IPS-15b (cell line): ENCODE results near the gene RGR.

Source experiments
- H3K27me3 ChIP-seq: one replicate; pipeline ENCODE4 v1.6.1; 2013; ENCODE audit warnings: low read length; ENCODE audit not compliant: control insufficient read depth, insufficient read depth
- H3K36me3 ChIP-seq: one replicate; pipeline ENCODE4 v1.6.1; 2013; ENCODE audit warnings: low read length; ENCODE audit not compliant: control insufficient read depth, insufficient read depth
- H3K4me1 ChIP-seq: one replicate; pipeline ENCODE4 v1.6.1; 2013; ENCODE audit warnings: mild to moderate bottlenecking, low read length; ENCODE audit not compliant: control insufficient read depth, insufficient read depth
- H3K4me3 ChIP-seq: one replicate; pipeline ENCODE4 v1.5.1; 2013; ENCODE audit warnings: low read depth, low read length
- H3K9ac ChIP-seq: one replicate; pipeline ENCODE4 v1.6.1; 2013; ENCODE audit warnings: low read depth, mild to moderate bottlenecking, low read length
- H3K9me3 ChIP-seq: one replicate; pipeline ENCODE4 v1.6.1; 2013; ENCODE audit warnings: mild to moderate bottlenecking, low read length; ENCODE audit not compliant: control insufficient read depth, insufficient read depth

RGR gene

GRCh38 chr10:84224411-84225028 is 20.3 kb upstream of the RGR start:
- Histone ChIP-seq H3K4me3 (no peak overlapping the region), H3K9ac (no peak overlapping the region), H3K4me1 (no peaks in the 10 kb centered on the region), H3K9me3 (no peaks in the 10 kb centered on the region), H3K36me3 (no peaks in the 10 kb centered on the region), H3K27me3 (no peaks in the 10 kb centered on the region)

- H3K9me3 ChIP-seq, result no peaks in the 10 kb centered on the region
- H3K4me1 ChIP-seq, result no peaks in the 10 kb centered on the region
Observed at GRCh38 chr10:84225427-84226173, 19.3 kb upstream of the RGR start, which contains the start of gene LRIT2. Gene LRIT2 (minus strand): TSS chr10:84225544. CDS start chr10:84225520, 24 bp downstream.

GRCh38 chr10:84226616-84227015 is 18.2 kb upstream of the RGR start:
- Histone ChIP-seq H3K36me3 (no peaks in the 10 kb centered on the region), H3K4me1 (no peaks in the 10 kb centered on the region), H3K9ac (no peak overlapping the region), H3K27me3 (no peaks in the 10 kb centered on the region), H3K9me3 (no peaks in the 10 kb centered on the region), H3K4me3 (no peak overlapping the region)

More at GRCh38 chr10:84225427-84226173, 19.3 kb upstream of the RGR start, which contains the start of gene LRIT2:
- Histone ChIP-seq H3K36me3 (no peaks in the 10 kb centered on the region), H3K9ac (no peak within 1 kb of the TSS), H3K27me3 (no peaks in the 10 kb centered on the region), H3K4me3 (no peak within 1 kb of the TSS)

- no peak overlapping the region for H3K9ac ChIP-seq
Observed at GRCh38 chr10:84227810-84228209, 17.0 kb upstream of the RGR start.

GRCh38 chr10:84230359-84230758 is 14.5 kb upstream of the RGR start:
- H3K9me3 ChIP-seq, result no peaks in the 10 kb centered on the region
- H3K4me1 ChIP-seq, result no peaks in the 10 kb centered on the region
- H3K4me3 ChIP-seq, result no peak overlapping the region
- no peak overlapping the region for H3K9ac ChIP-seq
- no peaks in the 10 kb centered on the region for H3K27me3 ChIP-seq
- H3K36me3 ChIP-seq, result no peaks in the 10 kb centered on the region

More at GRCh38 chr10:84227810-84228209, 17.0 kb upstream of the RGR start:
- Histone ChIP-seq H3K36me3 (no peaks in the 10 kb centered on the region), H3K4me1 (no peaks in the 10 kb centered on the region), H3K9me3 (no peaks in the 10 kb centered on the region), H3K27me3 (no peaks in the 10 kb centered on the region), H3K4me3 (no peak overlapping the region)

- Histone ChIP-seq H3K4me1 (no peaks in the 10 kb centered on the region), H3K9ac (no peak overlapping the region), H3K27me3 (peaks cover 8% of the 10 kb centered on the region), H3K36me3 (no peaks in the 10 kb centered on the region), H3K4me3 (no peak overlapping the region), H3K9me3 (no peaks in the 10 kb centered on the region)
Observed at GRCh38 chr10:84232376-84232775, 12.5 kb upstream of the RGR start.

- H3K9me3 ChIP-seq, result no peaks in the 10 kb centered on the region
- H3K36me3 ChIP-seq, result no peaks in the 10 kb centered on the region
- no peak overlapping the region for H3K4me3 ChIP-seq
- no peaks in the 10 kb centered on the region for H3K4me1 ChIP-seq
- peaks cover 18% of the 10 kb centered on the region for H3K27me3 ChIP-seq
- no peak overlapping the region for H3K9ac ChIP-seq
Observed at GRCh38 chr10:84233940-84234339, 10.9 kb upstream of the RGR start.

GRCh38 chr10:84234479-84234878 is 10.4 kb upstream of the RGR start:
- H3K4me3 ChIP-seq, result no peak overlapping the region
- H3K9ac ChIP-seq, result no peak overlapping the region
- H3K4me1 ChIP-seq, result no peaks in the 10 kb centered on the region
- no peaks in the 10 kb centered on the region for H3K36me3 ChIP-seq
- H3K27me3 ChIP-seq, result peaks cover 21% of the 10 kb centered on the region
- no peaks in the 10 kb centered on the region for H3K9me3 ChIP-seq

GRCh38 chr10:84235096-84235495 is 9.8 kb upstream of the RGR start:
- Histone ChIP-seq H3K9me3 (no peaks in the 10 kb centered on the region), H3K36me3 (no peaks in the 10 kb centered on the region)

GRCh38 chr10:84236807-84237198 is 8.1 kb upstream of the RGR start:
- Histone ChIP-seq H3K9me3 (no peaks in the 10 kb centered on the region), H3K4me1 (no peaks in the 10 kb centered on the region), H3K27me3 (peaks cover 21% of the 10 kb centered on the region), H3K4me3 (no peak overlapping the region), H3K9ac (no peak overlapping the region), H3K36me3 (no peaks in the 10 kb centered on the region)

More at GRCh38 chr10:84235096-84235495, 9.8 kb upstream of the RGR start:
- Histone ChIP-seq H3K4me3 (no peak overlapping the region), H3K4me1 (no peaks in the 10 kb centered on the region), H3K27me3 (peaks cover 21% of the 10 kb centered on the region), H3K9ac (no peak overlapping the region)

- no peak overlapping the region for H3K4me3 ChIP-seq
- H3K27me3 ChIP-seq, result peaks cover 21% of the 10 kb centered on the region
- H3K36me3 ChIP-seq, result no peaks in the 10 kb centered on the region
- no peaks in the 10 kb centered on the region for H3K9me3 ChIP-seq
- no peak overlapping the region for H3K9ac ChIP-seq
- no peaks in the 10 kb centered on the region for H3K4me1 ChIP-seq
Observed at GRCh38 chr10:84237199-84238051, 7.4 kb upstream of the RGR start.
